Left ventricle myocardium inferior (tissue), 1 donor: ENCODE data around the gene OR5T3. TPM values are rescaled to one million over a fixed set of nuclear protein-coding genes. Genes with fewer than 3 reads are reported as not detected.

ENCODE experiments used
- DNase-seq: peaks from one replicate; pipeline ENCODE4 v3.0.0-alpha.2; 2020
- H3K27ac ChIP-seq: fragments of 200-600 bp; replicated peaks from 2 replicates; pipeline ENCODE4 v1.8.0; 2021
- H3K27me3 ChIP-seq: fragments of 200-600 bp; 2 replicates; pipeline ENCODE4 v1.8.0; 2021; ENCODE audit warnings: low read depth
- H3K36me3 ChIP-seq: fragments of 200-600 bp; 2 replicates; pipeline ENCODE4 v1.8.0; 2021
- H3K4me1 ChIP-seq: fragments of 200-600 bp; 2 replicates; pipeline ENCODE4 v1.8.0; 2021
- H3K4me3 ChIP-seq: fragments of 200-600 bp; 2 replicates; pipeline ENCODE4 v1.8.0; 2021; ENCODE audit warnings: mild to moderate bottlenecking, moderate library complexity
- H3K9me3 ChIP-seq: fragments of 200-600 bp; replicated peaks from 2 replicates; pipeline ENCODE4 v1.8.0; 2021
- CTCF ChIP-seq: fragments of 200-600 bp; IDR thresholded peaks from 2 replicates; pipeline ENCODE4 v1.8.0; 2021; ENCODE audit warnings: antibody characterized with exemption, mild to moderate bottlenecking, borderline replicate concordance
- intact Hi-C: fragments of 100-400 bp; cut with micrococcal nuclease; formaldehyde crosslinking; loops from one replicate; pipeline ENCODE4 v1.11.0; 2022
- total RNA-seq: library from RNA; stranded (reverse); fragmentation: NEBNext Ultra II Directional; extraction: Animal tissue kit (Norgen Biotek cat#: 25700); gene quantifications from one replicate; pipeline ENCODE4 v1.2.1, GENCODE V29; 2021
- donor health status: DM: no; HTN: yes; CAD: no; lungs with severe emphysema.

The OR5T3 gene
- total RNA-seq, 1 donor from 2014 or later: not detected

- TF ChIP-seq CTCF: no peak
- DNase-seq: no peak
Observed at GRCh38 chr11:56273854-56274253, 21.8 kb downstream of the OR5T3 start, which contains the start of gene OR5T1. Gene OR5T1 (plus strand): TSS chr11:56274154. CDS start chr11:56275639, 1,485 bp downstream.

GRCh38 chr11:56292154-56292553 lies 40.1 kb downstream of the OR5T3 start, which contains the start of gene OR8H1:
Gene OR8H1 (minus strand): TSS chr11:56292254. CDS start chr11:56291062, 1,192 bp downstream.
- intact Hi-C loops: no loop called here
- no peaks in the 10 kb centered on the region for H3K36me3 ChIP-seq
- no peaks in the 10 kb centered on the region for H3K9me3 ChIP-seq
- no peaks in the 10 kb centered on the region for H3K4me1 ChIP-seq
- no peak for DNase-seq
- no peak within 1 kb of the TSS for H3K27ac ChIP-seq
- no peak for TF ChIP-seq CTCF
- H3K4me3 ChIP-seq: no peak within 1 kb of the TSS
- no peaks in the 10 kb centered on the region for H3K27me3 ChIP-seq

More at GRCh38 chr11:56273854-56274253, 21.8 kb downstream of the OR5T3 start, which contains the start of gene OR5T1:
- Histone ChIP-seq H3K9me3 (peaks cover 19% of the 10 kb centered on the region), H3K27me3 (no peaks in the 10 kb centered on the region), H3K4me1 (no peaks in the 10 kb centered on the region), H3K4me3 (no peak within 1 kb of the TSS), H3K36me3 (no peaks in the 10 kb centered on the region), H3K27ac (no peak within 1 kb of the TSS)
- intact Hi-C loops: no loop called here

- no peak for DNase-seq
- intact Hi-C loops: no loop called here
- Histone ChIP-seq H3K36me3 (no peaks in the 10 kb centered on the region), H3K4me1 (no peaks in the 10 kb centered on the region), H3K9me3 (no peaks in the 10 kb centered on the region), H3K27ac (no peak overlapping the region), H3K4me3 (no peak overlapping the region), H3K27me3 (no peaks in the 10 kb centered on the region)
- TF ChIP-seq CTCF: no peak
Observed at GRCh38 chr11:56296898-56297297, 44.8 kb downstream of the OR5T3 start.

Other genes with a start within 250 kb of the OR5T3 start
- gene OR5AS1, start 224.6 kb upstream of the OR5T3 start, total RNA-seq: not detected
- gene OR8I2, start 158.9 kb upstream of the OR5T3 start, total RNA-seq: not detected
- gene OR8H2, start 148.6 kb upstream of the OR5T3 start, total RNA-seq: not detected
- not detected for gene OR8H3, start 129.9 kb upstream of the OR5T3 start, total RNA-seq
- gene OR8J3, start 112.1 kb upstream of the OR5T3 start, total RNA-seq: not detected
- gene OR8K5, start 91.9 kb upstream of the OR5T3 start, total RNA-seq: not detected
- not detected for gene OR5J2, start 75.6 kb upstream of the OR5T3 start, total RNA-seq
- gene OR5T2, start 18.0 kb upstream of the OR5T3 start, total RNA-seq: not detected
- gene OR5T1, start 21.9 kb downstream of the OR5T3 start, total RNA-seq: not detected
- not detected for gene OR8H1, start 40.0 kb downstream of the OR5T3 start, total RNA-seq
- gene OR8K3, start 62.9 kb downstream of the OR5T3 start, total RNA-seq: not detected
- not detected for gene OR8K1, start 93.8 kb downstream of the OR5T3 start, total RNA-seq
- gene OR8J1, start 102.0 kb downstream of the OR5T3 start, total RNA-seq: not detected
- not detected for gene OR8U1, start 123.4 kb downstream of the OR5T3 start, total RNA-seq
- gene OR5AL1, start 160.4 kb downstream of the OR5T3 start, total RNA-seq: not detected
- gene OR5M3, start 221.1 kb downstream of the OR5T3 start, total RNA-seq: not detected
- not detected for gene OR5M8, start 239.1 kb downstream of the OR5T3 start, total RNA-seq